Activated CD4-positive, alpha-beta T cell treated with anti-CD3 and anti-CD28 coated beads, Interleukin-2, Interleukin-4, amounts not matched to agents 100 ng/mL and 50 ng/mL, durations not matched to agents 16 hours and 8 hours (primary cell): ENCODE data around the gene ALOX5AP.

ENCODE experiments used
- DNase-seq: peaks from one replicate; pipeline ENCODE4 v3.0.0-alpha.2; 2020; ENCODE audit warnings: low spot score

The ALOX5AP gene

DNA sequence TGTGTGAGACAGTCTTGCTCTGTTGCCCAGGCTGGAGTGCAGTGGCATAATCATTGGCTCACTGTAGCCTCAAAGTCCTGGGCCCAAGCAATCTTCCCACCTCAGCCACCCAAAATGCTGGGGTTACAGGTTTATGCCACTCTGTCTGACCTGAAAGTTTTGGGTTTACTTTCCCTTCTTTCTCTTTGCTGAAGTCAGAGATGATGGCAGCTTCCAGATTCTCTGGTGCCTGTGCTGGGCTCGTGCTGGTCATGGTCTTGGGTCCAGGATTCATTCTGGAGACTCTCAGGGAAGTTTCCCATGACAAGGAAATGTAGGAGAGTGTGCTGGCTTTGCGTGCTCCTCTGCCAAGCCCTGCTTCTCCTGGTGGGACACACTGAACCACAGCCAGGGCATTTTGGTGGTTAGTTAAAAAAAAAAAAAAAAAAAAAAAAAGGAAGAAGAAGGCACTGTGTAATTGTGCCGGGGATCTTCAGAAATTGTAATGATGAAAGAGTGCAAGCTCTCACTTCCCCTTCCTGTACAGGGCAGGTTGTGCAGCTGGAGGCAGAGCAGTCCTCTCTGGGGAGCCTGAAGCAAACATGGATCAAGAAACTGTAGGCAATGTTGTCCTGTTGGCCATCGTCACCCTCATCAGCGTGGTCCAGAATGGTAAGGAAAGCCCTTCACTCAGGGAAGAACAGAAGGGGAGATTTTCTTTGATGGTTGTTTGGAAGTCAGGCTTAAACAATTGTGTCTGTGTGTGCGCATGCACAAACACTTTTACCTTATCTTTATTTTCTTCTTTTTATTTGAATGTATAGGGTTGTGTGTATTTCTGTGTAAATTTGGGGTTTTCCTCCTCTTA, at the start of gene ALOX5AP:
TSS of gene ALOX5AP (plus strand) at position 519 of the 847 bp plus-strand sequence. CDS start at position 582, 63 bp downstream.
- DNase-seq: peak; percentile 57

DNA sequence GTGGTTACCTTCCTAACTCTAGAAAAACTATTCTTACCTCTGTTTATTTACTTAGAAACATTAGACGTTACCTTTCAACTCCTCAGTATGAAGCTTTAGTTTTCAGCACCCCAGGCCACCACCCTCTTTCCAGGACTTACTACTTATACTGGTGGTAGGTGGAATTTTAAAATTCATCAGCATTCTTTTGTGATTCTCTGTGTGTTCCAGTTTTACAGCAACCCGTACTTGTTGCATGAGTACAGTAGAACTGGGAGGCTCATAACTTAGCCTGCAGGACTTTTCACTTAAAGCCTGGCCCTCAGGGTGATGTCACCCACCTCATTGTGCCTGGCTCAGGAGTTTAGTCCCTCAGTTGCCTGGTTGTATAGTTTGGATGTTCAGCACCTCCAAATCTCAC, 49.4 kb upstream of the ALOX5AP start:
- DNase-seq: no peak

DNA sequence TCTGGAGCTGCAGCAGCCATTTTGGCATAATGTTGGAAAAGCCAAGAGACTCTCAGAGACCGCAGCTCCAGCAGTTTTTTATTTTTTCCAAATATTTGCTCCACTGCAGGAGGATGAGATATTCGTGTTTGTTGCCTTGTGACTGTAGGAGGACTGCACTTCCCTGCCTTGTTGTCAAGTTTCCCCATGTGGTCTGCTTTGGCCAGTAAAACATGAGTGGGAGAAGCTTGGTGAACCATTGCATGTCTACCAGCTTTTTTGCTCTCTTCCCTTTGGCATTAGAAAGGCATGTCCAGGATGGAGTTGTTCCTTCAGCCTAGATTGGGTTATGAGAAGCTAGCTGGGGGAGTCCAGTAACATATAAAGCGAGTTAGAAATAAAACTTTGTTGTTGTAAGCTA, 47.7 kb upstream of the ALOX5AP start:
- no peak for DNase-seq

DNA sequence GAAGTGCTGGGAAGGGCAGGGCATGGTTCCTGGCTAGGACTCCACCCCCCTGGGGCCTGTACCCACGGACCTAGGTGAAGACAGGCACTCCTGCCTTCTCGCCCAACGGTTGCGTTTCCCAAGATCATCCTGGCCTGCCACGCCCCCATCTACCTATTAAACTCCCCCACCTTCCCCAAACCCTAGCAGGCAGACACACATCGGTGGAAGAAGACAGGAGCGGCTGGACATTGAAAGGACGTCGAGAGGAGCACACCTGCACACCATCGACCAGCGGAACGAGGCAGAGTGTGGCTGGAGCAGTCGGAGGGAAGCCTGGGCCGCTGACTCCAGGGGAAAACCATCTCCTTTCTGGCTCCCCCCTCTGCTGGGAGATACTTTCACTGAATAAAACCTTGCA, 45.6 kb upstream of the ALOX5AP start:
- DNase-seq: no peak

DNA sequence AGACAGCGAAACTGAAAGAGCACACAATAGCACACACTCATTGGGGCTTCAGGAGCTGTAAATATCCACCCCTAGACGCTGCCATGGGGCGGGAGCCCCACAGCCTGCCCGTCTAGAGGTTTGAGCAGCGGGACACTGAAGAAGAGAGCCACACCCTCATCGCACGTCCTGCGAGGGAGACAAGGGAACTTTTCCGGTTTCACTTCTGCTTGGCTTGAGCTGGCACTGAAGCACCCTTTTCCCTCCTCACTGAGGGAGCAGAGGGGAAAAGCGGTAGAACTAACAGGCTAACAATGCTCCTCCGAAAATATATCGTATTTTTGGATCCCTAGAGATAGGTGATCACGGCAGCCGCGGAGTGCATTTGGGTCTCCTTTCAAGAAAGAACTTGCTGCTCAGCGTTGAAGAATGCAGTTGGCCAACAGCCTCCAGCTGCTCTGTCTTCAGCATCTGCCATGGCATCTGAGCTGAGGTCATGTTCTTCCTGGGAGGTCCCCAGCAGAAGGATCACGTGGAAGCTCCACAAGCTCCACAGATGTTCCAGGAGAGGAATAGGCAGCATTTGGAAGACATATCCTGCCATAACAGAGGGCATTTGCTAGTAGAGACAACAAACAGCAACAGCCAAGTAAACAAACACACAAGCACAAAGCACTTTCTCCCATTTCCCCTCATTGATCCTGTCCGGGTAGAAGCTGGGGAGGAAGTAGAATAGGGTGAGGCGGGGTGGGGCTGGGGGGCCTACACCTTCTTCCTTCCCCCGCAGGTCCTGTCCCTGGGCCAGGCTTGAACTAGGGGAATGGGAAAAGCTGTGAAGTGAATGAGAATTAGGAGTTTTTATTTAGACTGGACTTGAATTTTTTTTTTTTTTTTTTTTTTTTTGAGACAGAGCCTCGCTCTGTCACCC, 44.8 kb upstream of the ALOX5AP start:
- no peak for DNase-seq

DNA sequence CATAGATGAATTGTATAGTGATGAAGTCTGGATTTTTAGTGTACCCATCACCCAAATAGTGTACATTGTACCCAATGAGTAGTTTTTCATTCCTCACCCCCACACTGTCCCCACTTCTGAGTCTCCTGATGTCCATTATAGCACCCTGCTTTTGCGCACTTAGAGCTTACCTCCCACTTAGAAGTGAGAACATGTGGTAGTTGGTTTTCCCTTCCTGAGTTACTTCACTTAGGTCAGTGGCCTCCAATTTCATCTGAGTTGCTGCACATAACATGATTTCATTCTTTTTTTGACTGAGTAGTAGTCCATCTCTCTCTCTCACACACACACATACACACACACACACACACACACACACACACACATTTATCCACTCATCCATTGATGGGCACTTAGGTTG, 43.2 kb upstream of the ALOX5AP start:
- DNase-seq: no peak

DNA sequence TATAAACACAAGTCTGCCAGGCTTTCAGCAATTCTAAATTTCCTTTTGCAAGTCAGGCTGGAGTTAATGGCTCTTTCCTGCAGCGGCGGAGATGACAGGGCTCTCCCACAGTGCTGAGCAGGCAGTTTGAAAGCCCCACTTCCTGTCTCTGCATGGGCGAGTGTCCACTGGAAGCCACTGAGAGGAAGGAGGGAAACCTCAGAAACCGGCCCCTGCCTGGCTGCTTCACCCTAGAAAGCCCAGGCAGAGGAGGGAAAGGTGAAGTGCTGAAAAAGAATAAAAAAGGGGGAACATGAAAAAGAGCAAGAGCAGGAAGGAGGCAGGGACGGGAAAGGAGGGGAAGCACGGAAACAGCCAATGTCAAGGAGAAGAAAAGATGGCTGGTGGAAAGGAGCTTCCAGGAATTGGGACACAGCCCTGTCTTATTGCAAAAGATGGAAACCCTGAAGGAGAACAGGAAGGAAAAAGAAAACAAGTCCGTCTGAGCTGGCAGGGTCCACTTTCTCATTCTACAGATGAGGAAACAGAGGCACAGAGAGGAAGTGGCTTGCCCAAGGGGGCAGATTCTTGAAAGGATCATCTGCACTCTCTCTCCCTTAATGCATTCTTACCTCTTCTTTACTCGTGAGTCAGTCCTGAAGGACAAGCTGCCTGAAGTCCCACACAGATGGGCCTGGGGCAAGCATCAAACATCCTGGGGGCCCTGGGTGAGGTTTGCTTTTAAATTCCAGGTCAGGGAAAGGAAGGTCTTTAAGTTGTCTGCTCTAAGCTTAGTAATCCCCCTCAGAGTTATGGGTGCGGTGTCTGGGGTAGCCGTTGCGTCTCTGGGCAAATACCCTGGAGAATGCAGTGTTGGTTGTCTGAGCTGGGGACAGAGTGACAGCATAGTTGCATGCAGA, 38.8 kb upstream of the ALOX5AP start:
- peak; percentile 30 for DNase-seq

DNA sequence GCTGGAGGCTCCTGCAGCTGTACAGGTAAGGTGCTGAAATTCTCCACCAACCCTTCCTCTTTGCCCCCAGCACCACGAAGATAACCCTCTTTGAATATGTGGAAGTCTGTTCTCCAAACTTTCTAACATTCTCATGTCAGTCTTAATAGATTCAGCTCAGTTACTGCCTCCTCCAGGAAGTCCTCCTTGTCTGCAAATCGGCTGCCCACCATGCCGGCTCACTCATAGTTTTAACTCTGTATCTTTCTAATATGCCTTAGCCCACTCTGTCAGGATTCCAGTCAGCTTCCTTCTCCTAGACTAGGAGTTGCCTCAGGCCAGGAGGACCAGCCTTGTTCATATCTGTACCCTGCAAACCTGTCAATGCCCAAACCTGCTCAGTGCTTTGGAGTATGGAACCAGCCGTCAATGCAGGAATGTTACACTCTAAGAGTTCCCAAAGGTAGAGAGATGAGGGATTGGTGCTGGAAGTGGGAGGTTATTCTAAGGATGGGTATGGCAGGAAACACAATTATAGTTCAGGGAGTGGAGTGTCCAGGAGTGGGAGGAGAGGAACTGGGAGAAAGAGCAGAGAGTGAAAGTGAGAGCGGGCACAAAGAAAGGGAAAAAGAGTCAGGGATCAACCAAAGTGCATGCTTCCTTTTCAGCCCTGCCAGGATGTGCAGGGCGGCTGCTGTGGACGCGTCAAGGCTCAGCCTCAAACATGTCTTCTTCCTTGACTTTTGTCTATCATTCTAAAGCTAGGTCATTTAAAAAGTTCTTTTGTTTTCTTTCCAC, 38.0 kb upstream of the ALOX5AP start:
- no peak for DNase-seq

DNA sequence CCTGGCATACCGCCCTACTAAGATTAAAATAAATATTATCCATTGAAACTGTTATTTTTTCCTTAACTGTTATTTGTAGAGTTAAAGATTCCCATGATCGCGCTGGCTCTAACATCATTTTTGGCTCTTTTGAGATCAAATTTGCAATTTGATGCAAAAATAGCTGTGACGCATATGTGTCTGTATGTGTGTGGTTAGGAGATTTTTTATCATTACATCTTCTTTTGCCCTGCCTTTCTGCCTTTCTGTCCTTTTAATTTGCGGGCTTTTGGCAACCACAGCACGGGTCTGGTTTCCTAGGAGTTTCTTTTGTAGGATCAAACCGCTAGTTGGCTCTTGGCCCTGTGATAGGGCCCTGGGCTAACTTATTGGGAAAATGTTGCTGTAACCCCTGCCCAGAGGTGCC, 37.3 kb upstream of the ALOX5AP start:
- DNase-seq: no peak

DNA sequence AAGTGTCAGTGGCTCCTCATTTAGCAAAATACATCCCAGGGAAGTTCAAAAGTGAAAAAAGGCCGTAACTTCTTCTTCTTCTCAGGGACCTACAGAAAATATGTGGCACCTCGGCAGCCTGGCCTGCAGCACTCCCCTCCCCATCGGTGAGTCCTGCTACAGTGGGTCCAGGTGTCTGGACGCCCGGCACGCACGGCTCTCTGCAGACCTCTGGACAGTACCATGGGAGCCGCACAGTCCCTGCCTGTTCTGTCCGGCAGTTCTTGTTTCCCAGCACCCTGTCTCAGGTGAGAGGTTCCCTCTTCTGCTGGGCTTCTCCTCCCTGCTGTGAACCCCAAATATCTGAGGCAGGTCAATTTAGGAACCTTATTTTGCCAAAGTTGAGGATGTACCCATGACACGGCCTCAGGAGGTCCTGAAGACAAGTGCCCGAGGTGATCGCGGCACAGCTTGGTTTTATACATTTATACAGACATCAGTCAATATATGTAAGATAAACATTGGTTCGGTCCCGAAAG, 36.8 kb upstream of the ALOX5AP start:
- no peak for DNase-seq

DNA sequence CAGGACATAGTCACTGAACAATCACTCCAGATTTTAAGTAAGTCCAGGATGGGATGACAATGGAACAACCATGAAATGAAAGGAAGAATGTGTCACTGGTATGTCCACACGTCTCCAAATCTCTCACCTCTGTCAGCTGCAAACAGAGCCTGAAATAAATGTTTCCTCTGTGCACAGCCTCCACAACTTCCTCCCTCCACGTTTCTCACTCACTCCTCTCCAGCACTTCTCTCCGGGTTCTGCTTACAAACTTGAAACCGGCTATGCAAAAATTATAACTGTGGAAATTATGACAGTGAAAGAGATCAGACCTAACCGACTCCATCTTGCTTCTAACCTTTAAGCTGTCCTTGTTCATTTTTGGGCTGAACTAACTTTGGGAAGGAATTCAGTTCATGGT, 35.0 kb upstream of the ALOX5AP start:
- no peak for DNase-seq

DNA sequence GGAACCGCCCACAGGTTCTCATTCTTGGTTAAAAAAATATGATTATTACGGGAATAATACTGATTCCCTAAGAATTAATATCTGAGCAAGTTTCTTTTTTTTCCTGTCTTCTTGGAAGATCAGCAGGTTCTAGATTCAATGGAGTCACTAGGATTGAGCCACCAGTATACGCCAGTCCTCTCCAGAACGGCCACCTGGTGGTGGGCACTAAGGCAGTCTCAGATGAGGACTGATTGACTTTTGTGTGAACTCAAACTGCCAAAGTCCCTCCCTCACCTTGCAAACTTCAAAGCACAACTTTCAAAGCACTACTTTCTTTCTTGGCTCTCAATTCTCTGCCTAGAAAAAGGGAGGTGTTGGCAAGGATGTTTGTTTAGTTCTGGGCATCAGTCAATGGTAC, 33.3 kb upstream of the ALOX5AP start:
- DNase-seq: no peak

DNA sequence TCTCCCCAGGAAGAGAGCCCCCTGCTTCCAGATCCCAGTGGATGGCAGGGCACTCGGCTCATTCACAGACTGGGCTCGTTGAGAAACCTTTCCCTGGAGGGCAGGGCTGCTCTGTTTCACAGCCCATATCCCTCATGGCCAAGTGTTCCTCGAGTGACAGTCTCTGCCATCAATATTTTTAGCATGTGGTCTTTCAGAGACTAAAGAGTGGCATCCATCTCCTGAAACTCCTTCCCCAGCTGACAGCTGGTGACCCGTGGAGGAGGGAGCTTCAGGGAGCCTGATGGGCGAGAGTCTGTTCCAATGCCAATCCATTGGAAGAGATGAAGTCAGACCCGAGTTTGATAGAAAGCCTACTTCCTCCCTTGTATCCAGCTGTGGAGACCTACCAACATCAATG, 30.7 kb upstream of the ALOX5AP start:
- no peak for DNase-seq

DNA sequence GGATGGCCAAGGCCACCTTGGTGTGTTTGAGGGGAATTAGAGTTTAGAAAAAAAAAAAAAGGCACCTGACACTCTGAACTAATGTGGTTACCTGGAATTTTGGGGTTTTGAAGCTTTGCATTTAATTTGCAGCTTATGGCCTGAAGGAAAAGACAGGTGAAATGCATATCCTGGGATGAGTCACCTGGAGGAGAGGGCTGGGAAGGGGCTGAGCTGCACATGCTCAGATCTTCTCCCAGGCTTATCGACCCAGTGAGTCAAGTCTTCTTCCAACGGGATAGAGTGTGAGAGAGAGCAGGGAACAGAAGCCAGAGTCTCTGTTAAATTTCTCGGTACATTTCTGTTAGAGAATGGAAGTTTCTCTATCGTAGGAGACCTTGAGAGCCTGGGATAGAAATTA, 29.7 kb upstream of the ALOX5AP start:
- DNase-seq: no peak

DNA sequence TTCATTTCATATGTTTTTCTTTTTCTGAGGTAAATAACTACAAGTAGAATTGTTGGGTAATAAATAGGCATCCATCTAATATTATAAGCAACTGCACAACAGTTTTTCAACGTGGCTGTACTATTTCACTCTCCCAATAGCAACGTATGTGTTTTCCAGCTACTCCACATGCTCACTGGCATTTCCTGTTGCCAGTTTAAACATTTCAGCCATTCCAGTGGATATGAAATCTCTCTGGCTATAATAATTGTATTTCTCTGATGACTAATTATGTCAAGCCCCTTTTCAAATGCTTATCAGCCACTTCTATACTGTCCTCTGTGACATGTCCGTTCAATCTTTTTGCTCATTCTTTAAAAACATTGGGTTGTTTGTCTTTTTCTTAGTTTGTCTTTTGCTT, 26.8 kb upstream of the ALOX5AP start:
- DNase-seq: no peak

DNA sequence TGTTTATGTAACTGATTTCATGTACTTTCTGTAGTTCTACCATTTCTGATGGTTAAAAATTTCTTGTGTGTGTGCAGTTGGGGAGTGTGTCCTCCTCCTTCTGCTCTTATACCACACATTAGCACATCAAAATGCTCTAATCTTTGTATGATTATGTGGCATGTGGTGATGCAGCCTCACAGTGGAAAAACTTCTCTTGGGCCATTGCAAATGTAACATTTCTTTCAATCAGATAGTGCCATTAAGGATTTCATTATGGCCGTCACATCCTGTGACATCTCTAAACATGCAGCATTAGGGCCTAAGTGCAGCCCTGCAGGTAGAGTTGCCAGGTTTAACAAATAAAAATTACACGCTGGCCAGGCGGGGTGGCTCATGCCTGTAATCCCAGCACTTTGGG, 24.9 kb upstream of the ALOX5AP start:
- no peak for DNase-seq

DNA sequence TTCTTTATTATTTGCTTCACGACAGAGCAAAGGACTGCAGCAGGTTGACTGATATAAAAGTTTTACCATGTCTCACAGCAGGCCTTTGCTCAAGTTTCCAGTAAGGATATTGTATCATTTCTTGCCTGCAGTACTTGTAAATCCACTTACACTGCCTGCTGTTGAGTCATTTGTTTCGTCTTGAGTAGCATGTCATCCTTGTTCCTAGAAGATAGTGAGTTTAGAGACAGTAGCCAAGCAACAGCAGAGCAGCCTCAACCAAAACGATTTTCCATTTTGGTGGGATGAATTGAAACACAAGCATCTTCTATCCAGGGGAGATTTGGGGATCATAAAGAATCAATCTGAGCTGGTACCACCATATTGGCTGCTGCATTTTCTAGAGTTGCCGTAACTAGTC, 24.0 kb upstream of the ALOX5AP start:
- DNase-seq: peak; percentile 83

DNA sequence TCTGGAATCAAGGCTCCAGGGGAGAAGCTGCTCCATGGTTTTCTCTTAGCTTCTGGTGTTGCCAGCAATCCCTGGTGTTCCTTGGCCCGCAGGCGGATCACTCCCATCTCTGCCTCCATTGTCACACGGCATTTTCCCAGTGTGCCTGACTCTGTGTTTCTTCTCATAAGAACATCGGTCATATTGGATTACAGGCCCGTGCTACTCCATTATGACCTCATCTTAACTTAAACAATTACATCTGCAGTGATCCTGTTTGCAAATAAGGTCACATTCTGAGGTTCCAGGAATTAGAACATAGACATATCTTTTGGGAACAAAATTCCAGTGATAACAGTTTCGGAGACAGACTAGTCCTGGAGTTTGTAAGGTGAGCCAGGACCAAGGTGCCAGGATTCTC, 23.5 kb upstream of the ALOX5AP start:
- DNase-seq: no peak

DNA sequence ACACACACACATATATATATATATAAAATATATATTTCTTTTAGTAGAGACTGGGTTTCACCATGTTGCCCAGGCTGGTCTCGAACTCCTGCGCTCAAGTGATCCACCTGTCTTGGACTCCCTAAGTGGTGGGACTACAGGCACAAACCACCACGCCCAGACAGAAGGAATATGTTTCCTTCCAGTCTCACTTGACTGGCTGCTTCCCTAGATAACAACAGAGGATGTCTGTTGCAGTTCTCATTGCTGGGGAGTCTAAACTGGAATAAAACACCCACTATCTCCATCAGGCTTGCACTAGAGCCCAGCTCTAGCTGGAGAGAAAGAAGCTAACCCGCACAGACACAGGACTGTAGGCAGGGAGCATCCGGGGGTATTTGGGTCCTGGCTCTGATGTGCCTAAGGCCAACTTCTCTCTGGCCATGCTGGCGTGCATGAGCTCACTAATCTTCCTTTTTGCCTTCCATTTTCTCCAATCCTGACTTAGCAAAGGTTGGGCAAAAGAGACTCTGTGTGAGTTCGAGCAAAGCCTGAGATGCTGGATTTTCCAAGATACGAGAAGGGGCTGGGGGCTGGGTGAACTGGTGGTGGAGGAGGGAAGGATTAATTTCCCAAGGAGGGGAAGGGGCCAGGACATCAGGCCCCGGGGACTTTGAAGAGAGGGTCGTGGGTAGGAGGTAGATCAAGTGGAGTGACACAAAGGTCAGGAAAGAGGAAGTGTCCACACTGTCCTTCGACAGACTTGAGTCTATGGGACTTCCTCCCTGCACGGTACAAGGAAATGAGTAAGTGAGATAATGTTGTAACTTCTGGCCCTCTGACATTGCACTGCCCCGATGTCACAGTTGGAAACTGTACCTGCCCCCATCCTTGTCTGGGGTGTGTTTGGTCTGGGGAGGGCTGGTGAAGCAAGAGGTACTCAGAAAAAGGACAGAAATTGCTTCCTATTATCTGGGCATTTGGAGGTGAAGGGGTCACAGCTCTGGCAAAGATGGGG, 22.5 kb upstream of the ALOX5AP start:
- DNase-seq: peak; percentile 41
